Brain microvascular endothelial cell (primary cell): ENCODE measurements around the gene LMX1B.
"Not testable (repeated sequence)": the region's sequence is repeated elsewhere in the genome, so short reads cannot be mapped to it uniquely, and the experiment has no call there.

Experiments used
- DNase-seq: peaks from one replicate; pipeline ENCODE4 v3.0.0-alpha.2; 2020
- H3K27ac ChIP-seq: fragments of 250-450 bp; sonication (Bioruptor Pico); 2 replicates; pipeline ENCODE4 v1.5.1; 2020; ENCODE audit warnings: mild to moderate bottlenecking, moderate library complexity
- H3K27me3 ChIP-seq: fragments of 250-450 bp; sonication (Bioruptor Pico); replicated peaks from 2 replicates; pipeline ENCODE4 v1.5.1; 2020; ENCODE audit warnings: mild to moderate bottlenecking
- H3K36me3 ChIP-seq: fragments of 250-450 bp; sonication (Bioruptor Pico); replicated peaks from 2 replicates; pipeline ENCODE4 v1.5.1; 2020; ENCODE audit warnings: mild to moderate bottlenecking
- H3K4me3 ChIP-seq: 2 replicates; pipeline ENCODE4 v1.5.1; 2011; ENCODE audit warnings: low read depth, mild to moderate bottlenecking, control low read depth, low read length, moderate library complexity
- CTCF ChIP-seq: IDR thresholded peaks from 2 replicates; pipeline ENCODE4 v1.5.1; 2011; ENCODE audit warnings: low read depth, mild to moderate bottlenecking, moderate library complexity, low read length, control low read depth, inconsistent platforms; ENCODE audit errors: missing control alignments
- in situ Hi-C: cut with HindIII; loops from 2 replicates; pipeline ENCODE4 v1.10.0; 2017; ENCODE audit warnings: low sequenced_read_pairs, low pct_ligation_motif_present

LMX1B gene

GRCh38 chr9:126578029-126578428 is 35.7 kb upstream of the LMX1B start:
- in situ Hi-C loops = no loop called here
- Histone ChIP-seq H3K27ac (no peak overlapping the region), H3K27me3 (peaks cover 18% of the 10 kb centered on the region), H3K36me3 (no peaks in the 10 kb centered on the region), H3K4me3 (no peak overlapping the region)
- DNase-seq = no peak
- TF ChIP-seq CTCF = no peak

GRCh38 chr9:126580319-126580718 is 33.4 kb upstream of the LMX1B start:
- H3K36me3 ChIP-seq, H3K4me3 ChIP-seq, H3K27ac ChIP-seq, in situ Hi-C loops, DNase-seq: not testable (repeated sequence)
- peaks cover 25% of the 10 kb centered on the region for H3K27me3 ChIP-seq

- no peak for TF ChIP-seq CTCF
- no peaks in the 10 kb centered on the region for H3K36me3 ChIP-seq
- H3K4me3 ChIP-seq = no peak overlapping the region
- no peak for DNase-seq
- H3K27me3 ChIP-seq = peaks cover 27% of the 10 kb centered on the region
- in situ Hi-C loops = no loop called here
- no peak overlapping the region for H3K27ac ChIP-seq
Measured at GRCh38 chr9:126581893-126582292, 31.8 kb upstream of the LMX1B start.

GRCh38 chr9:126582427-126582826 is 31.3 kb upstream of the LMX1B start:
- in situ Hi-C loops = no loop called here
- Histone ChIP-seq H3K27me3 (peaks cover 27% of the 10 kb centered on the region), H3K36me3 (no peaks in the 10 kb centered on the region)

GRCh38 chr9:126583144-126583760 is 30.5 kb upstream of the LMX1B start:
- no peak overlapping the region for H3K27ac ChIP-seq
- no peak for TF ChIP-seq CTCF
- H3K27me3 ChIP-seq = peaks cover 29% of the 10 kb centered on the region
- H3K4me3 ChIP-seq = no peak overlapping the region
- H3K36me3 ChIP-seq = no peaks in the 10 kb centered on the region
- DNase-seq = no peak
- in situ Hi-C loops = no loop called here

More at GRCh38 chr9:126582427-126582826, 31.3 kb upstream of the LMX1B start:
- no peak for TF ChIP-seq CTCF
- DNase-seq = no peak
- no peak overlapping the region for H3K4me3 ChIP-seq
- no peak overlapping the region for H3K27ac ChIP-seq

GRCh38 chr9:126584611-126585010 is 29.1 kb upstream of the LMX1B start:
- no peak for DNase-seq
- in situ Hi-C loops = no loop called here
- H3K36me3 ChIP-seq = no peaks in the 10 kb centered on the region
- H3K27ac ChIP-seq = no peak overlapping the region
- no peak for TF ChIP-seq CTCF
- H3K27me3 ChIP-seq = peaks cover 30% of the 10 kb centered on the region
- no peak overlapping the region for H3K4me3 ChIP-seq
